ENCODE measurements around the gene LZTS3. TPM values are rescaled to one million over a fixed set of nuclear protein-coding genes. Genes with fewer than 3 reads are reported as not detected.

LZTS3 gene
- total RNA-seq, 1 donor from 2014 or later: 15.0 TPM

Other genes with a start within 250 kb of the LZTS3 start
- not detected for gene GNRH2, start 129.9 kb downstream of the LZTS3 start, total RNA-seq
- gene MRPS26, start 127.5 kb downstream of the LZTS3 start, total RNA-seq: 24.3 TPM
- gene OXT, start 101.9 kb downstream of the LZTS3 start, total RNA-seq: not detected
- gene AVP, start 88.8 kb downstream of the LZTS3 start, total RNA-seq: not detected
- gene FASTKD5, start 13.7 kb downstream of the LZTS3 start, total RNA-seq: 17.0 TPM
- 2.7 TPM for gene UBOX5, start 13.7 kb downstream of the LZTS3 start, total RNA-seq
- 19.4 TPM for gene DDRGK1, start 31.1 kb upstream of the LZTS3 start, total RNA-seq
- gene ITPA, start 35.9 kb upstream of the LZTS3 start, total RNA-seq: 28.0 TPM
- gene SLC4A11, start 65.6 kb upstream of the LZTS3 start, total RNA-seq: under 0.01 TPM
- gene DNAAF9, start 234.1 kb upstream of the LZTS3 start, total RNA-seq: 36.9 TPM